ENCODE results near the gene COMMD7. TPM values are rescaled to one million over a fixed set of nuclear protein-coding genes. Genes with fewer than 3 reads are reported as not detected.
"Not testable (repeated sequence)": the region's sequence is repeated elsewhere in the genome, so short reads cannot be mapped to it uniquely, and the experiment has no call there.

Gene COMMD7
- total and polyA plus RNA-seq, 4 experiments from 2014 or later: 29.6 to 154 (median 67.3) TPM

DNA sequence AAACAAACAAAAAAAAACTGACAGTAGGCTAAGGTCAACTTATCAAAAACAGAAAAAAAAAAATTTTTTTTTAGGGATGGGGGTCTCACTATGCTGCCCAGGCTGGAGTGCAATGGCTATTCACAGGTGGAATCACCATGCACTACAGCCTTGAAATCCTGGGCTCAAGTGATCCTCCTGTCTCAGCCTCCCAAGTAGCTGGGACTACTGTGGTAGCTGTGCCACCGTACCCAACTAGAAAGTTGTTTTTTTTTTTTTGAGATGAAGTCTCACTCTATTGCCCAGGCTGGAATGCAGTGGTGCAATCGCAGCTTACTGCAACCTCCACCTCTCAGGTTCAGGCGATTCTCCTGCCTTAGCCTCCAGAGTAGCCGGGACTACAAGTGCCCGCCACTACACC is 2.1 kb downstream of the COMMD7 start:
- ChIA-PET POLR2A (ENCODE audit: partially characterized antibody) (no interaction called here), CTCF (ENCODE audit: partially characterized antibody) (interaction anchor here (3.0 kb wide), 1 partner anchor 37 kb away, joined by 23 read pairs; no protein-coding TSS in a partner anchor)
- H3K4me3 Mint-ChIP-seq: peak overlapping the region in 2 of 8 donors; percentile 10 to 57

DNA sequence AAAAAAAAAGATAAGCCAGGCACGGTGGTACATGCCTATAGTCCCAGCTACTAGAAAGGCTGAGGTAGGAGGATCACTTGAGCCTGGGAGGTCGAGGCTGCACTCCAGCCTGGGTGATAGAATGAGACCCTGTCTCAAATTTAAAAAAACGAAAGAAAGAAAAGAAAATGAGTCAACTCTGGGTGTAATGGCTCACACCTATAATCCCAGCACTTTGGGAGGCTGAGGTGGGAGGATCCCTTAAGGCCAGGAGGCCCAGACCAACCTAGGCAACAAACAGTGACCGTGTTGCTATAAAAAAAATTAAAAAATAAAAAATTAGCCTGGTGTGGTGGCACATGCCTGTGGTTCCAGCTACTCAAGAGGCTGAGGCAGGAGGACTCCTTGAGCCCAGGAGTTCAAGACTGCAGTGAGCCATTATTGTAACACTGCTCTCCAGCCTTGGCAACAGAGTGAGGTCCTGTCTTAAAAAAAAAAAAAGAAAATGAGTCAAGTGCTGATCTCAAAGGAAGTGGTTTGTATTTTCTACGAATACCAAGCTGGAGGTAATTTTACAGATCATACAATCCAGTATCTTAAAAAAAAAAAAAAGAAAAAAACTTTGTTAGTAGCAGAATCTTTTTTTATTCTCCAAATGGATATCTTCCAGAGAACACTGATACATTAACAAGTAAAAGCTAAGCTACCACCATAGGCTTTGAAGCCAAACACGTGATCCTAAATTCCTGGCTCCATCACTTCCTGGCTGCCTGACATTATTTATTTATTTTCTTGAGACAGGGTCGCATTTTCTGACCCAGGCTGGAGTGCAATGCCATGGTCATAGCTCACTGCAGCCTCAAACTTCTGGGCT is 5.7 kb downstream of the COMMD7 start:
- Histone ChIP-seq H3K27me3 (ENCODE audit: insufficient read depth, low read length) (no peaks in the 10 kb centered on the region), H3K4me1 (ENCODE audit: insufficient read depth, low read length) (peaks cover 57% of the 10 kb centered on the region), H3K4me3 (ENCODE audit: low read length in 2 of 2) (peak overlapping the region in 1 of 2 donors; percentile 19), H3K27ac (ENCODE audit: low read depth, low read length) (peak overlapping the region; percentile 41), H3K36me3 (ENCODE audit: insufficient read depth, low read length) (no peaks in the 10 kb centered on the region), H3K9me3 (ENCODE audit: control insufficient read depth in 1 of 2, low read length in 2 of 2) (no peaks in the 10 kb centered on the region)
- ChIA-PET CTCF (ENCODE audit: partially characterized antibody) (interaction anchor here (0.9 to 5.0 kb wide), 4 partner anchors 41 to 64 kb away, joined by 3 to 38 read pairs (median 10); partner anchors contain the start of gene C20orf203), POLR2A (ENCODE audit: partially characterized antibody) (interaction anchor here (0.6 to 1.7 kb wide), 7 partner anchors 13 to 215 kb away, joined by 3 to 5 read pairs (median 3); no protein-coding TSS in a partner anchor)
- DNase-seq: peak; percentile 59 to 78 (median 67)
- H3K27me3 Mint-ChIP-seq: no peaks in the 10 kb centered on the region
- H3K4me3 Mint-ChIP-seq: peak overlapping the region; percentile 31 to 76 (median 66)
- peak overlapping the region; percentile 92 to 96 (median 93) for H3K27ac Mint-ChIP-seq
- H3K36me3 Mint-ChIP-seq: peaks cover 0 to 6% of the 10 kb centered on the region in 2 donors
- peaks cover 22 to 62% (median 43%) of the 10 kb centered on the region in 4 donors for H3K4me1 Mint-ChIP-seq
- intact Hi-C loops (cut with micrococcal nuclease): no loop called here
- no peaks in the 10 kb centered on the region for H3K9me3 Mint-ChIP-seq

More for the DNA sequence above, 2.1 kb downstream of the COMMD7 start:
- Histone ChIP-seq H3K27ac (ENCODE audit: low read depth, low read length) (no peak overlapping the region), H3K9me3 (ENCODE audit: control insufficient read depth in 1 of 2, low read length in 2 of 2) (no peaks in the 10 kb centered on the region), H3K36me3 (ENCODE audit: insufficient read depth, low read length) (no peaks in the 10 kb centered on the region), H3K4me3 (ENCODE audit: low read length in 2 of 2) (no peak overlapping the region), H3K4me1 (ENCODE audit: insufficient read depth, low read length) (peaks cover 55% of the 10 kb centered on the region), H3K27me3 (ENCODE audit: insufficient read depth, low read length) (no peaks in the 10 kb centered on the region)
- H3K9me3 Mint-ChIP-seq: no peaks in the 10 kb centered on the region
- H3K36me3 Mint-ChIP-seq: peaks cover 0 to 10% of the 10 kb centered on the region in 2 donors
- intact Hi-C loops (cut with micrococcal nuclease): loop anchor here (5.0 kb wide), 1 partner anchor 36 kb away; no protein-coding TSS in a partner anchor
- H3K4me1 Mint-ChIP-seq: peaks cover 21 to 65% (median 43%) of the 10 kb centered on the region in 4 donors
- H3K27me3 Mint-ChIP-seq: no peaks in the 10 kb centered on the region
- DNase-seq: no peak
- peak overlapping the region in 4 of 7 donors; percentile 35 to 86 (median 71) for H3K27ac Mint-ChIP-seq

GRCh38 chr20:32731882-32732266 is 11.4 kb downstream of the COMMD7 start:
- no peak overlapping the region for H3K4me3 ChIP-seq (ENCODE audit: low read length in 2 of 2)
- Mint-ChIP-seq H3K4me3 (no peak overlapping the region), H3K9me3 (no peaks in the 10 kb centered on the region), H3K27me3 (no peaks in the 10 kb centered on the region), H3K4me1 (peaks cover 17 to 34% (median 24%) of the 10 kb centered on the region in 4 donors), H3K36me3 (peaks cover 10 to 24% of the 10 kb centered on the region in 2 donors), H3K27ac (peak overlapping the region in 2 of 7 donors; percentile 29 to 70)
- DNase-seq: no peak
- H3K27me3 ChIP-seq (ENCODE audit: insufficient read depth, low read length): no peaks in the 10 kb centered on the region
- H3K27ac ChIP-seq (ENCODE audit: low read depth, low read length): no peak overlapping the region
- H3K36me3 ChIP-seq (ENCODE audit: insufficient read depth, low read length): peaks cover 9% of the 10 kb centered on the region
- intact Hi-C loops (cut with micrococcal nuclease): no loop called here
- peaks cover 30% of the 10 kb centered on the region for H3K4me1 ChIP-seq (ENCODE audit: insufficient read depth, low read length)
- no peaks in the 10 kb centered on the region for H3K9me3 ChIP-seq (ENCODE audit: control insufficient read depth in 1 of 2, low read length in 2 of 2)
- ChIA-PET CTCF (ENCODE audit: partially characterized antibody) (interaction anchor here (1.3 kb wide), 1 partner anchor 45 kb away, joined by 5 read pairs; no protein-coding TSS in a partner anchor), POLR2A (ENCODE audit: partially characterized antibody) (no interaction called here)

- H3K9me3 ChIP-seq (ENCODE audit: control insufficient read depth in 1 of 2, low read length in 2 of 2); H3K27me3 Mint-ChIP-seq; DNase-seq; H3K4me3 ChIP-seq (ENCODE audit: low read length in 2 of 2); H3K27ac Mint-ChIP-seq; POLR2A ChIA-PET (ENCODE audit: partially characterized antibody); H3K27me3 ChIP-seq (ENCODE audit: insufficient read depth, low read length); H3K27ac ChIP-seq (ENCODE audit: low read depth, low read length); H3K4me3 Mint-ChIP-seq; H3K9me3 Mint-ChIP-seq: not testable (repeated sequence)
- Histone ChIP-seq H3K36me3 (ENCODE audit: insufficient read depth, low read length) (peaks cover 18% of the 10 kb centered on the region), H3K4me1 (ENCODE audit: insufficient read depth, low read length) (peaks cover 11% of the 10 kb centered on the region)
- H3K4me1 Mint-ChIP-seq: peaks cover 14 to 24% (median 15%) of the 10 kb centered on the region in 4 donors
- H3K36me3 Mint-ChIP-seq: peaks cover 20 to 34% of the 10 kb centered on the region in 2 donors
- CTCF ChIA-PET (ENCODE audit: partially characterized antibody): interaction anchor here (1.6 kb wide), 1 partner anchor 61 kb away, joined by 4 read pairs; no protein-coding TSS in a partner anchor
- intact Hi-C loops (cut with micrococcal nuclease): loop anchor here (10.0 kb wide), 1 partner anchor 55 kb away; the partner anchor contains the start of gene C20orf203
Observed at GRCh38 chr20:32729334-32729733, 13.9 kb downstream of the COMMD7 start.

DNA sequence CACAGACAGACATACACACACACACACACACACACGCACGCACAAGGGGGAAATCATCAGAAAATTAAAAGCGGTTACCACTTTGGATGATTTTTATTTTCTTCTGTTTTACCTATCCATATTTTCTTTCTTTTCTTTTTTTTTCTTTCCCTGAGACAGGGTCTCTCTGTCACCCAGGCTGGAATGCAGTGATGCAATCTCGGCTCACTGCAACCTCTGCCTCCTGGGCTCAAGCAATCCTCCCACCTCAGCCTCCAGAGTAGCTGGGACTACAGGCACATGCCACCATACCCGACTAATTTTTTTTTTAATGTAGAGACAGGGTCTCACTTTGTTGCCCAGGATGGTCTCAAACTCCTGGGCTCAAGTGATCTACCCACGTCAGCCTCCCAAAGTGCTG is 14.8 kb downstream of the COMMD7 start:
- H3K27ac Mint-ChIP-seq: peak overlapping the region in 3 of 7 donors; percentile 22 to 63 (median 59)
- H3K9me3 ChIP-seq (ENCODE audit: control insufficient read depth in 1 of 2, low read length in 2 of 2): not testable (repeated sequence)

GRCh38 chr20:32727683-32728082 is 15.6 kb downstream of the COMMD7 start:
- H3K9me3 ChIP-seq (ENCODE audit: control insufficient read depth in 1 of 2, low read length in 2 of 2): no peaks in the 10 kb centered on the region

More for the DNA sequence above, 14.8 kb downstream of the COMMD7 start:
- H3K9me3 Mint-ChIP-seq; CTCF ChIA-PET (ENCODE audit: partially characterized antibody); DNase-seq; H3K27ac ChIP-seq (ENCODE audit: low read depth, low read length); H3K4me3 ChIP-seq (ENCODE audit: low read length in 2 of 2); POLR2A ChIA-PET (ENCODE audit: partially characterized antibody); H3K4me3 Mint-ChIP-seq; H3K27me3 ChIP-seq (ENCODE audit: insufficient read depth, low read length); H3K27me3 Mint-ChIP-seq: not testable (repeated sequence)
- H3K4me1 Mint-ChIP-seq: peaks cover 14 to 24% (median 15%) of the 10 kb centered on the region in 4 donors
- peaks cover 11% of the 10 kb centered on the region for H3K4me1 ChIP-seq (ENCODE audit: insufficient read depth, low read length)
- H3K36me3 ChIP-seq (ENCODE audit: insufficient read depth, low read length): peaks cover 18% of the 10 kb centered on the region
- intact Hi-C loops (cut with micrococcal nuclease): loop anchor here (10.0 kb wide), 1 partner anchor 54 kb away; the partner anchor contains the start of gene C20orf203
- peaks cover 20 to 34% of the 10 kb centered on the region in 2 donors for H3K36me3 Mint-ChIP-seq

More at GRCh38 chr20:32727683-32728082, 15.6 kb downstream of the COMMD7 start:
- intact Hi-C loops (cut with micrococcal nuclease): loop anchor here (10.0 kb wide), 1 partner anchor 53 kb away; the partner anchor contains the start of gene C20orf203
- H3K27ac Mint-ChIP-seq: peak overlapping the region in 4 of 7 donors; percentile 32 to 74 (median 60)
- POLR2A ChIA-PET (ENCODE audit: partially characterized antibody): no interaction called here
- H3K4me3 Mint-ChIP-seq: no peak overlapping the region
- peaks cover 14 to 24% (median 15%) of the 10 kb centered on the region in 4 donors for H3K4me1 Mint-ChIP-seq
- peaks cover 11% of the 10 kb centered on the region for H3K4me1 ChIP-seq (ENCODE audit: insufficient read depth, low read length)
- H3K27me3 Mint-ChIP-seq: no peaks in the 10 kb centered on the region
- no peak overlapping the region for H3K27ac ChIP-seq (ENCODE audit: low read depth, low read length)
- H3K27me3 ChIP-seq (ENCODE audit: insufficient read depth, low read length): no peaks in the 10 kb centered on the region
- H3K4me3 ChIP-seq (ENCODE audit: low read length in 2 of 2): no peak overlapping the region
- H3K36me3 Mint-ChIP-seq: peaks cover 20 to 34% of the 10 kb centered on the region in 2 donors
- CTCF ChIA-PET (ENCODE audit: partially characterized antibody): no interaction called here
- H3K9me3 Mint-ChIP-seq: peaks cover 0 to 2% (median 0%) of the 10 kb centered on the region in 8 donors
- DNase-seq: no peak
- peaks cover 18% of the 10 kb centered on the region for H3K36me3 ChIP-seq (ENCODE audit: insufficient read depth, low read length)
